CD4-positive, alpha-beta T cell treated with Interleukin-15 for 1 hour (primary cell): ENCODE measurements around the gene AR.

Experiments used
- DNase-seq: peaks from one replicate; pipeline ENCODE4 v3.0.0-alpha.2; 2020

AR gene

GRCh38 chrX:67732864-67733263 is 189.0 kb downstream of the AR start:
- no peak for DNase-seq

- no peak for DNase-seq
Measured at GRCh38 chrX:67734111-67734753, 190.4 kb downstream of the AR start.

GRCh38 chrX:67749536-67749935 is 205.7 kb downstream of the AR start:
- no peak for DNase-seq

GRCh38 chrX:67750694-67751093 is 206.9 kb downstream of the AR start:
- DNase-seq, result no peak

GRCh38 chrX:67759018-67759417 is 215.2 kb downstream of the AR start:
- no peak for DNase-seq

- DNase-seq, result no peak
Measured at GRCh38 chrX:67777148-67777547, 233.3 kb downstream of the AR start.

GRCh38 chrX:67779099-67779498 is 235.3 kb downstream of the AR start:
- no peak for DNase-seq
